Skeletal muscle satellite cell (primary cell): ENCODE measurements around the gene TRAK2.
A peak's percentile ranks its signal among the peaks of the same experiment; 100 is the strongest.

Experiments used
- H3K27me3 ChIP-seq: 2 replicates; pipeline ENCODE4 v1.7.0; 2013; ENCODE audit warnings: low read length; ENCODE audit not compliant: control insufficient read depth, insufficient read depth
- H3K36me3 ChIP-seq: 2 replicates; pipeline ENCODE4 v1.7.0; 2013; ENCODE audit warnings: mild to moderate bottlenecking, control low read depth, low read length; ENCODE audit not compliant: insufficient read depth
- H3K4me1 ChIP-seq: 2 replicates; pipeline ENCODE4 v1.7.0; 2013; ENCODE audit warnings: low read length; ENCODE audit not compliant: control insufficient read depth, insufficient read depth
- H3K4me2 ChIP-seq: 2 replicates; pipeline ENCODE4 v1.7.0; 2013; ENCODE audit warnings: mild to moderate bottlenecking, low read length
- H3K4me3 ChIP-seq: 2 replicates; pipeline ENCODE4 v1.7.0; 2013; ENCODE audit warnings: low read length
- H3K9ac ChIP-seq: 2 replicates; pipeline ENCODE4 v1.7.0; 2013; ENCODE audit warnings: mild to moderate bottlenecking, low read depth, low read length, moderate library complexity
- H3K9me3 ChIP-seq: replicated peaks from 2 replicates; pipeline ENCODE4 v1.7.0; 2013; ENCODE audit warnings: mild to moderate bottlenecking, control low read depth, low read length

TRAK2 gene

DNA sequence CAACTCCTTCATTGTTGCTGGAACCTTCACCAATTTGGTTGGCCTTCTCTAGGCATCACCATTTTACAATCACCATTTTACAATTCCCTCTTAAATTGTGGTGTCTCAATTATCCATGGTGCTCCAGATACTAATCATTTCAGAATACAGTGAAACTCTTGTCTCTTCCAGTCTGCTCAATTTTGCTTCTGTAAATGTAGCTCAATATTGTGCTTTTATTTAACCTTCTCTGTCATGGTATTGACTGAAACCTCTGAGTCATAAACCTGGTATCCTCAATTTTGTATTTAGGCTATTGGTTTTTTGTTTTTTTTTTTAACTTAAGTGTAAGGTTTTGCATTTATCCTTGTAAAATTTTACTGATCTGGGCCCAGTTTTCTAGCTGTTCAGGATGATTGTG lies 16.4 kb upstream of the TRAK2 start:
- peak overlapping the region; percentile 35 for H3K4me2 ChIP-seq
- peaks cover 70% of the 10 kb centered on the region for H3K4me1 ChIP-seq
- H3K9me3 ChIP-seq = no peaks in the 10 kb centered on the region
- H3K36me3 ChIP-seq = peaks cover 49% of the 10 kb centered on the region
- no peaks in the 10 kb centered on the region for H3K27me3 ChIP-seq
- peak overlapping the region; percentile 7 for H3K4me3 ChIP-seq
- no peak overlapping the region for H3K9ac ChIP-seq

DNA sequence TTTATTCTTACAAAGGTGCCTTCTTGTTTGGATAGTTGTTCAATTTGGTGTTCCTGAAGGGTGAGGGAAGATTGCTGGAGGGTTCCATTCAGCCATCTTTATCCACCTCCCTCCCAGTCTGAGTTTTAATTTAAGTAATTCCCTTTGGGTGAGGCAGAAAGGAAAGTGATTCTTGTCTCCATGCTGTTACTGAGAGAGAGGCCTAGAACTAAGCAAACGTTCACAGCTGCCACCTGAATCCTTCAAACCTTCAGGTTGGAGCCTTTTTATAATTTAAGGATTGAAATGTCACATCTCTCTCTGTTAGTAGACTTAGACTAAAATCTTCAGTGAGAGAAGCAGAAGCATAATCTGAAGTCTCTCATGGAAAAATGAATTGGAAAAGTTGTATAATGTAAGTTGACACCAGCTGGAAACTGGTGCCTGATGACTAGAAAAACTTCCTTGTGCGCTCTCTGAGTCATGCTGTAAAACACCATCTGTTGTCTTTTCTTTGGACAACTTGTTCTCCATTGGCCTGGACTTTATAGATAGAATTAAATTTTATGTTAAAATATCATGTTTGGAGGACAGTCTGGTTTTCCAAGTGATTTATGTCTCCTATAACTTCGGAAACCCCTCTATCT lies 14.9 kb upstream of the TRAK2 start:
- peaks cover 55% of the 10 kb centered on the region for H3K4me1 ChIP-seq
- peak overlapping the region; percentile 15 for H3K4me3 ChIP-seq
- H3K9me3 ChIP-seq = no peaks in the 10 kb centered on the region
- peak overlapping the region; percentile 49 for H3K4me2 ChIP-seq
- H3K27me3 ChIP-seq = no peaks in the 10 kb centered on the region
- H3K36me3 ChIP-seq = peaks cover 59% of the 10 kb centered on the region
- H3K9ac ChIP-seq = peak overlapping the region; percentile 59

DNA sequence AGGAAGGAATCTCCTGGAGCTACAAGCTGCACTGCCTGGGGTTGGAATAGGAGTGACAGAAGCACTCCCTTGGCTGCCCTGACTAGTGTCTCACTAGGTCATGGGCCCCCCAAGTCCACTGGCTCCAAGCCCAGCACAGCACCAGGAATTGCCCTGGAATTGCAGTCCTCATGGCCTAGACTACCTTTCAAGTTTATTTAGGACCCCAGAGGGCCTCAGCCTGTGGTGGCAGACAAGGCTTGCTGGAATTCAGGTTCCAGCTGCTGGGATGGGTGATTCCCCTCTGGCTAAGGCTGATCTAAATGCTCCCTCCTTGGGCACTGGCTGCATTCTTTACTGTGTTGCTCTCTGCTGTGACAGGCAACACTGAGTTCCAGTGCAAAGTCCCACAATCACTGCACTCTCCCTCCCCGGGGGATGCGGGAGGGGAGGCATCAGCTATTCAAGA lies 14.3 kb upstream of the TRAK2 start:
- H3K9ac ChIP-seq = peak overlapping the region; percentile 59

DNA sequence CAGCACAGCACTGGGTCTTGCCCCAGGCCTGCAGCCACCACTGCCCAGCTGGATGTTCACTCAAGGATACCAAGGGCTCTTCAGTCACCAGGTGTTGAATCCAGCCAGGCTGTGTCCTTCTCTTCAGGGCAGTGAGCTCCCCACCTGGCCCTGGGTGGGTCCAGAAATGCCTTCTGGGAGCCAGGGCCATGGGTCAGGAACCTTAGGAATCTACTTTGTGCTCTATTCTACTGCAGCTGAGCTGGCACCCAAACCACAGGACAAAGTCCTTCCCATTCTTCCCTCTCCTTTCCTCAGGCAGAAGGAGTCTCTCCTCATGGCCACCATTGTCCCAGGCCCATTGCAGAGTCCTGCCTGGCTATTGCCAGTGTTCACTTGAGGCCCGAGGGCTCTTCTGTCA lies 13.3 kb upstream of the TRAK2 start:
- H3K4me1 ChIP-seq = peaks cover 49% of the 10 kb centered on the region
- no peak overlapping the region for H3K4me2 ChIP-seq
- H3K4me3 ChIP-seq = no peak overlapping the region
- no peaks in the 10 kb centered on the region for H3K27me3 ChIP-seq
- H3K9me3 ChIP-seq = no peaks in the 10 kb centered on the region
- H3K9ac ChIP-seq = no peak overlapping the region
- H3K36me3 ChIP-seq = peaks cover 58% of the 10 kb centered on the region

More for the DNA sequence above, 14.3 kb upstream of the TRAK2 start:
- Histone ChIP-seq H3K4me1 (peaks cover 49% of the 10 kb centered on the region), H3K4me2 (peak overlapping the region; percentile 49), H3K9me3 (no peaks in the 10 kb centered on the region), H3K27me3 (no peaks in the 10 kb centered on the region), H3K4me3 (peak overlapping the region; percentile 15), H3K36me3 (peaks cover 59% of the 10 kb centered on the region)

DNA sequence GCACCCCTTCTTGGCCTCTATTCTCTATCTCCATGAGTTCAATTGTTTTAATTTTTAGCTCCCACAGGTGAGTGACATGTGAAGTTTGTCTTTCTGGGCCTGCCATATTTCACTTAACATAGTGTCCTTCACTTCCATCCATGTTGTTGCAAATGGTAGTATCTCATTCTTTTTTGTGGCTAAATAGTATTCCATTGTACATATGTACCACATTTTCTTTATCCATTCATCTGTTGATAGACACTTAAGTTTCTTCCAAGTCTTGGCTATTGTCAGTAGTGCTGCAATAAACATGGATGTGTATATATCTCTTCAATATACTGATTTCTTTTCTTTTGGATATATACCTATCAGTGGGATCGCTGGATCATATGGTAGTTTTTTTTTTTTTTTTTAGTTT lies 9.3 kb upstream of the TRAK2 start:
- H3K4me1 ChIP-seq = peaks cover 13% of the 10 kb centered on the region
- no peaks in the 10 kb centered on the region for H3K27me3 ChIP-seq
- no peaks in the 10 kb centered on the region for H3K9me3 ChIP-seq
- H3K36me3 ChIP-seq = peaks cover 72% of the 10 kb centered on the region
- no peak overlapping the region for H3K4me2 ChIP-seq
- H3K4me3 ChIP-seq = no peak overlapping the region
- no peak overlapping the region for H3K9ac ChIP-seq

DNA sequence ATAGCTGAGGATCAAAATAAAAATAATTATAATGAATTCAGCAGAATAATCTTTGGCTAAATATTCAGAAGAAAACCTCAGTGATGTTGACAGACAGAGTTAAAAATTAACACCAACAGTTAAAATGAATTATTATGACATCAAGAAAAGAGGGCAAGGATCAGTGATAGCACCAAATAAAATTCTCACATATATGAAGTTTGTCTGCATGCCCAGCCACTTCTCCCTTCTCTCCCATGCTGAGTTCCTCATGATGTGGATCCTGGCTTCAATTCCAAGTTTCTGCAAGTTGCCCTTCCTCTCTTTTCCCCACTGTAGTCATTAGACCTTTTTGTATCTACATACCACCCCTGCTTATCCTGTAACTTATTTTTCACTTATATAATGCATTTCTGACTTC lies 7.1 kb upstream of the TRAK2 start:
- no peaks in the 10 kb centered on the region for H3K9me3 ChIP-seq

DNA sequence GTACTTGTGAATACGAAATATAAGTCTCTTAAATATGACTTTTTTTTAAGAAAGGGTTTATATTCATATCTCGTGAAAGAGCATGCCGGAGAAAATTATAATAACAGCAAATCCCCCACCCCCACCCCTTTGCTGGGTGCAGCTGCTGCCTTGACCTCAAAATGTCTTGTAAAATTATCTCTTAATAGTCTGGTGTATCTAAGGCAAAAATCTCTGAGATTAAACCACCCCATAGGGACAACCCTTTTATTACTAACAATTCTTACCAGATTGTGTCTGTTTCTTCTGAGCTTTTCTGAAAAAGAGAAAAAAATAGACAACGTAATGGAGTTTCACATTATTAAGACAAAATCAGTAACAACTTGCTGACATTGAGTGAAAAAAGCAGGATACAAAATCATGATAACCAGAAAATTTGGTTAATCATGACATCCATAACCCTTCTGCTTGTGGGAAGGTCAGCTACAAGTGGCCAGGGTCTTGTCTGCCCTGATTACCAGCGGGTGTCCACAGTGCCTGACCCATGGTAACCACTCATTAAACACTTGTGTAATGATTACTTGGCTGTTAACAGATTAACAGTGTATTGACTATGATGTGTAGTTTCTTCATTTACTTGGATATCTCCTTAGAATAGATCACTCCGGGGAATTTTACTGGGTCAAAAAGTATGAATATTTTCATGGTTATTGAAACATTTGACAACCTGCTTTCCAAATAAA lies 1.8 kb upstream of the TRAK2 start:
- peak overlapping the region; percentile 91 for H3K9ac ChIP-seq
- peaks cover 12% of the 10 kb centered on the region for H3K4me1 ChIP-seq
- no peaks in the 10 kb centered on the region for H3K27me3 ChIP-seq
- peak overlapping the region; percentile 96 for H3K4me3 ChIP-seq
- peak overlapping the region; percentile 78 for H3K4me2 ChIP-seq
- H3K36me3 ChIP-seq = peaks cover 9% of the 10 kb centered on the region
- no peaks in the 10 kb centered on the region for H3K9me3 ChIP-seq

More for the DNA sequence above, 7.1 kb upstream of the TRAK2 start:
- peaks cover 1% of the 10 kb centered on the region for H3K4me1 ChIP-seq
- H3K27me3 ChIP-seq = no peaks in the 10 kb centered on the region
- H3K36me3 ChIP-seq = peaks cover 54% of the 10 kb centered on the region
- no peak overlapping the region for H3K9ac ChIP-seq
- H3K4me3 ChIP-seq = no peak overlapping the region
- no peak overlapping the region for H3K4me2 ChIP-seq

DNA sequence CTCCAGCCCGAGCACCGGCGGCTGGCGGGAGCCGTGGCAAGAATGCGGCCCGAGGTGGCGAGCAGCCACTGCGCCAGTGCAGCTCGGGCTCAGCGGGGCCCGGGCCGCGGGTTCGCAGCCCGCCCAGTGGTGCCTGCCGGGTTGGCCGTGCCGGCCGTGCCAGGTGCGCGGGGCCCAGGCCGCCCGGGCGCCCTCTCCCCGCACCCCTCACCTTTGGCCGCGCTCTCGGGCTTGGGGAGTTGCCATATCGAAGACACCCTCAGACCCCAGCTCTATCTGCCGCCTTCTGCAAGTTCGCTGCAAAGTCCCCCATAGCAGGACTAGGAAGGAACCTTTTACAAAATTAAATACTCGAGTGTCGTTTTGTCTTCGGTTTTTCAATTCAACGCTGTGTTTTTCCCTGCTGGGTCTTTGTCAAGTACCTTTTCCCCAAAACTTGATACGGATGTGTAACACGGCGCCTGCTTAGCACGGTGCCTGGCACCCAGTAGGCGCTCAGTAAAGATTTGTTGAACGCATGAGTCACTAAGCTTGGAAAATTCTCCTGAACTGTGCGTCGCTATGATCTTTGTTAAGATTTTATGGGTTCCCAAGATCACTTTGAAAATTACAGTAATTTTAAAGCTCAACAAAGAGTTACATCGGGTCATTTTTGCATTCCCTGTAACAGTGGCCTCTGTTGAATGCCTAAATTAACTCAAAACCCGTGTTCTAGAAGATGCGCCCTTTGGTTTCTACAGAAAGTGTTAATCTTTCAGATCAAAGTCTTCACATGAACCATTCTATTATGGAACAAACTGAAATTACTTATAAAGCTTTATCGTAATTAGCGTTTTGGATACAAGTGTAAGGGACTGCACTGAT lies 1.0 kb upstream of the TRAK2 start:
- peak overlapping the region; percentile 96 for H3K4me3 ChIP-seq
- peak overlapping the region; percentile 91 for H3K9ac ChIP-seq

DNA sequence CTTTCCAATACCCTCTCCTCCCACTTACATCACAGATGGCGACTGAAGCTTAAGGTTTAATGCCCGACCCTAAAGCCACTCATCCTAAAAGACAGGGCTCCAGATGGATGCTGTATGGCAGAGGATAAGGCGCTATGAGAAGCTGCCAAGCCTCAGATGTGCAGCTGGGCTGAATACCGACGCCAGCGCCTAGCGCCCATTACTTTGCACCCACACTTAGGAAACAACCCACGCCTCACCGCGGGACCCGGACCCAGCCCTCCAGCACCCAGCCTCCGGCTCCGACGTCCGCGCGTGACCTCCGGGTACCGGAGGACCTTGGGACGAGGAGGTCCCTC lies 335 bp downstream of the TRAK2 start:
- H3K36me3 ChIP-seq = peaks cover 9% of the 10 kb centered on the region
- H3K4me3 ChIP-seq = peak overlapping the region; percentile 96
- peak overlapping the region; percentile 91 for H3K9ac ChIP-seq
- peak overlapping the region; percentile 78 for H3K4me2 ChIP-seq
- H3K27me3 ChIP-seq = no peaks in the 10 kb centered on the region
- no peaks in the 10 kb centered on the region for H3K9me3 ChIP-seq
- H3K4me1 ChIP-seq = peaks cover 12% of the 10 kb centered on the region

More for the DNA sequence above, 1.0 kb upstream of the TRAK2 start:
- Histone ChIP-seq H3K4me2 (peak overlapping the region; percentile 78), H3K36me3 (peaks cover 13% of the 10 kb centered on the region), H3K27me3 (no peaks in the 10 kb centered on the region), H3K4me1 (peaks cover 12% of the 10 kb centered on the region), H3K9me3 (no peaks in the 10 kb centered on the region)

DNA sequence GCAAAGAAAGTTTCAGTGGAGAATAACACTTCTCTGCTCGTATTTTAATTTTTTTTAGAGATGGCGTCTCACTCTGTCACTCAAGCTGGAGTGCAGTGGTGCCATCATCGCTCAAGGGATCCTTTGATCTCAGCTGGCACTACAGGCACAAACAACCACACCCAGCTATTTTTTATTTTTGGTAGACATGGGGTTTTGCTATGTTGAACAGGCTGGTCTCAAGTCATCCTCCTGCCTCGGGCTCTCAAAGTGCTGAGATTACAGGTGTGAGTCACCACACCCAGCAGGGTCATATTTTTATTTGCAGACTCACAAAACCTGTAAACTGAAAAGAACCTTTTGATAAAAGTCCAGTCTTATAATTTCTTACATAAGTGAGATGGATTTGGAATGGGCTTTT lies 2.6 kb downstream of the TRAK2 start:
- Histone ChIP-seq H3K9me3 (no peaks in the 10 kb centered on the region), H3K4me1 (peaks cover 19% of the 10 kb centered on the region), H3K4me3 (no peak overlapping the region), H3K27me3 (no peaks in the 10 kb centered on the region), H3K4me2 (no peak overlapping the region), H3K9ac (no peak overlapping the region), H3K36me3 (peaks cover 6% of the 10 kb centered on the region)

DNA sequence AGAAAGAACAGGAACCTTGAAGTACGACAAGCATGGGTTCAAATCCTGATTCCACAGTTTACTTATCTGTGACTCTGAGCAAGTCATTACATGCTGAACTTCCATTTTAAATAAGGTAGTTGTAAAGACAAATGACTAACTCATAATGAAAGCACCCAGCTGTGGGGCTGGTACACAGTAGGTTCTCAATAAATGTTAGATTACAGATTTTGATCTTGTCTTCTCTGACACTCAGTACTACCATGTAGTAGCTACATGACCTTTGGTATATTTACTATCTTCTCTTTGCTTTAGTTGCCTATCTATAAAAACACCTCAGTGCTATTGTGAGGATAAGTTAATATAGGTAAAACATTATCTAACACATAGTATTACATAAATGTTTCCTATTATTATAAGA lies 3.2 kb downstream of the TRAK2 start:
- no peaks in the 10 kb centered on the region for H3K27me3 ChIP-seq
- H3K4me3 ChIP-seq = no peak overlapping the region
- H3K4me2 ChIP-seq = no peak overlapping the region
- H3K4me1 ChIP-seq = peaks cover 14% of the 10 kb centered on the region
- no peak overlapping the region for H3K9ac ChIP-seq
- peaks cover 6% of the 10 kb centered on the region for H3K36me3 ChIP-seq
- H3K9me3 ChIP-seq = no peaks in the 10 kb centered on the region
